COLO829 (cell line): Measurements from ENCODE around the gene SCD.

Experiments
- DNase-seq: peaks from one replicate; pipeline ENCODE4 v3.0.0; 2012; ENCODE audit warnings: low spot score

The SCD gene

DNA sequence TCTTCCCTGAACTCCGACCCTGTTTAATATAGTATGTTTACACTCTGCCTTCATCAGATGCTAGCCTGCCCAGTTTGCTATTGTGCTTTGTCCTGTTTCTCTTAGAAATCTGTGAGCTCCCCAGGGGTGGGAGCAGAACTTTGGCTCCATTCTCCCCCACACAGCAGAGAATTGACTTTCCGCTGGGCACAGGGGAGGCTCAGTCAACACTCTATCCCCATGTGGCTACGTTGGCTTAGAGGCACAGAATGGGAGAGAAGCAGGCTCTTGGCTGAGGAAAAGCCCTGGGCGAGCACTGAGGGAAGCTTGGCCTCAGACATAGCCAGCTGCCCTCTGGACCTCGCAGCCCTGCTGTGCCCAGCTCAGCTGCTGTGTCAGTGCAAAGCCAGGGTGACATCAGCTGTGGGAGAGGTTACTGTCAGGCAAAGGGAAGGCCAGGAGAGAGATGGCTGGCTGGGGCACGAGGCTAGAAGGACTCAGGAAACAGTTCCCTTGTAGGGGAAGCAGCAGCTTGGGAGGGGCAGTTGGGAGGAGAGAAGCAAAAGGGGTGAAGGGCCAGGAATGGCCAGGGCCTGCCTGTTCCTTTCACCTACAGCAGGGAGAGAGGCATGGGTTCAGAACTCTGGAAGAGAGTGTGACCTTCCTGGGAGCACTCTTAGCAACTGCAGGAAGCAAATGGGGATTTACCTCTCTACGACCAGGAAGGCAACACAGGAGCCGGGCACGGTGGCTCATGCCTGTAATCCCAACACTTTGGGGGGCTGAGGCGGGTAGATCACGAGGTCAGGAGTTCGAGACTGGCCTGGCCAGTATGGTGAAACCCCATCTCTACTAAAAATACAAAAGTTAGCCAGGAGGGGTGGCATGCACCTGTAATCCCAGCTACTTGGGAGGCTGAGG lies 5.8 kb upstream of the SCD start:
- no peak for DNase-seq

- peak; percentile 72 for DNase-seq
Measured at GRCh38 chr10:100341953-100342626, 4.9 kb upstream of the SCD start.

DNA sequence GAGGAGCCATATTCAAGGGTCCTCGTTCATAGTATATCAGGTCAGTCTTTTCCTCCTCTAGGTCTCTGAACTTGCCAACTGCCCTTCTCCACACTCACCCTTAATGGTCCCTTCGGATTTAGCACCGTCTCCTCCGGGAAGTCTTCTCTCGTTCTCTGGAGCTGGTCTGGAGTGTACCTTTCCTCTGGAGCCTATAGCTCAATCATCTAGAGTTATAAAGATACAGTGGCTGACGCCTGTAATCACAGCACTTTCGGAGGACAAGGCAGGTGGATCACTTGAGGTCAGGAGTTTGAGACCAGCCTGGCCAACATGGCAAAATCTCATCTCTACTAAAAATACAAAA lies 4.4 kb upstream of the SCD start:
- no peak for DNase-seq

DNA sequence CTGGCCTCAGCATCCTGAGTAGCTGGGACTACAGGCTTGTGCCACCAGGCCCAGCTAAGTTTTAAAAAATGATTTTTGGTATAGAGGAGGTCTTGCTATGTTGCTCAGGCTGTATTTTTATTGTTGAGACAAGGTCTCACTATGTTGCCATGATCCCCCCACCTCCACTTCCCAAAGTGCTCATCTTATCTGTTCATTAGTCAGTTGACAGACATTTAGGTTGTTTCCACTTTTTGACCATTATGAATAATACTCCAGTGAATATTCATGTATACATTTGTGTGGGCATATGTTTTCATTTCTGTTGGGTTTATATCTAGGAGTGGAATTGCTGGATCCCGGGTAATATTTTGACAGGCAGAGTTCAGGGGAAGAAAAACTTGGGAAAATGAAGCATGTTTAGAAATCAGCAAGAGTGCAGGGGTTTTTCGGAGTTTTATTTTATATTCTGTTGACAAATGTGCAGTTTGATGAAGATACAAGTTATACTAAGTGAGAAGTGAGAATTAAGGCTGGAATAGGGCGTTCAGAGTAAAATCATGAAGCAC lies 2.7 kb upstream of the SCD start:
- no peak for DNase-seq

GRCh38 chr10:100345570-100346330 lies 1.3 kb upstream of the SCD start:
- no peak for DNase-seq

DNA sequence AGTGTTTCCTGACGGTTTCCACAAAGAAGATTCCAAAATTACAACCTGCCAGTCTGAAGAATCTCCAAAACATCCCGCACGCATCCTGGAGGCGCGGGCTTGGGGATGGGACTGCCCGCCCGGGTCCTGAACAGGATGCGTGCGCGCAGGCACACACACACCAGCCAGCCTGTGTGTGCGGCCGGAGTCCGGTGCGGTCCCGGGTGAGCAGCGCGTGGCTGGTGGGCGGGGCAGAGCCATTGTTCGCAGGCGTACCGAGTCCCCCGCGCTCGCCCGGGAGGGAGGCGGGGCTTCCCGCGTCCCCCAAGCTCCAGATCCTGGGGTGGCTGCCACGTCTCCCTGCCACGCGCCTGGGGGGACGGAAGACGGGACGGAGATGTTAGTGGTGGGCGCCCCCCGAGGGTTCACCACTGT lies 675 bp upstream of the SCD start:
- DNase-seq = no peak

GRCh38 chr10:100347568-100348195 lies 649 bp downstream of the SCD start:
- DNase-seq = no peak

- no peak for DNase-seq
Measured at GRCh38 chr10:100348389-100348927, 1.4 kb downstream of the SCD start.

DNA sequence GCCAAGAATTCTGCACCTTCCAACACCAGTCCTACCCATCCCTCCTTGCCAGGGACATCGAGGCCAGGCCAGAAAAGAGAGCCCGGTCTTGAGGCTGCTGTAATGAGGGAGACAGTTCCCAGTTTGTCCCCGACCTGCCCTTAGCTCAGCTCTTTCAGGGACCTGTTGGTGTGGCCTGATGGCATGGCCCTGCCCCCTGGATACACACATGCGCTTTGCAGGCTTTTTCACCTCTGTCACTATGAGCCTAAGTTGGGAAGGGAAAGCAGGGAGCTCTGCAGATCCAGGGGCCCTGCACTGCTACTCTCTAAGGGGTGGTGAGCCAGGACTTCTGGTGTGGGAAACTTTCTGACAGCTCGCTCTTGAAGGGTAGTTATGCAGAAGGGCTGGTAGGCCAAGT lies 2.1 kb downstream of the SCD start:
- no peak for DNase-seq

DNA sequence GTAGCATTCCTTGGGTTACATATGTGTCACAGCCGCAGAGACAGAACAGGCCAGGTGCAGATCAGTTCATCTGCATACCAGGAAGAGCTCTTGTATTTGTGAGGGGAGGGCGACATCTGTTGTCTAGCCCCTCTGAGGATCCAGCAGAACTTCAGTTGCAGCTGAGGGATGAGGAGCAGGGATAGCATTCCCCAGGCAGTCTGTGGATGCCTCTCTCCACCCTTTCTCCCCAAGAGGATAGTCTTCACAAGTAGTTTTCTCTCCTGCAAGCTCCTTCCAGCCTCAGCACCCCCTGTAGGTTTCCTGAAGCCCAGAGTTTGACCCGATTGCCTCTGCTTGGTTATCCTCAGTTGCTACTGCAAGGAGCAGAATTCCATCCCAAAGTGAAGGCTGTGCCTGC lies 2.6 kb downstream of the SCD start:
- DNase-seq = no peak

DNA sequence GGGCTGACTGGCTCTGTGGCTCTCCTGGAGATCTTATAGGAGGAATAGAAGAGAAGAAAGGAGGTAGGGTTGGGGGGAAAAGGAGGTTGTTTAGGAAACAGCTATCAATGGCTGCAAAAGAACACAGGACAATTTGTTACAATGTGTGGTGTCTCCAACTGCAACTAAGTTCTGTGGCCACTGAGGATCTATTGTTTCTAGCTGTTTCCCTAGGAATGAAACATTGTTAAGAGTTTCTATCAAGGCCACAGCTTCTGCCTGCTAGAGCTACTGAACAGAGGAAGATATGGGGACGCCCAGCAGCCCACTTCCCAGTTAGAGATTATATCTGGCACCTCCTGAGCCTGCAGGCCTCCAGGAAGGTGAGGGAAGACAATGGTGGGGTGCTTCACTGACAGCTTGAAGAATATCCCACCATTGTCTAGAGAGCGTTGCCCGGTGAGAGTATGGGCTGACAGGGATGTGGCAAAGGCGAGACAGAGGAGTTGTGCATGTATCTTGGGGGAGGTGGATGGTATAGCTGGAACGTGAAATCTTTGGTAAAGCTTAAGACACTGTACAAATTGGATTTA lies 4.0 kb downstream of the SCD start:
- DNase-seq = no peak

DNA sequence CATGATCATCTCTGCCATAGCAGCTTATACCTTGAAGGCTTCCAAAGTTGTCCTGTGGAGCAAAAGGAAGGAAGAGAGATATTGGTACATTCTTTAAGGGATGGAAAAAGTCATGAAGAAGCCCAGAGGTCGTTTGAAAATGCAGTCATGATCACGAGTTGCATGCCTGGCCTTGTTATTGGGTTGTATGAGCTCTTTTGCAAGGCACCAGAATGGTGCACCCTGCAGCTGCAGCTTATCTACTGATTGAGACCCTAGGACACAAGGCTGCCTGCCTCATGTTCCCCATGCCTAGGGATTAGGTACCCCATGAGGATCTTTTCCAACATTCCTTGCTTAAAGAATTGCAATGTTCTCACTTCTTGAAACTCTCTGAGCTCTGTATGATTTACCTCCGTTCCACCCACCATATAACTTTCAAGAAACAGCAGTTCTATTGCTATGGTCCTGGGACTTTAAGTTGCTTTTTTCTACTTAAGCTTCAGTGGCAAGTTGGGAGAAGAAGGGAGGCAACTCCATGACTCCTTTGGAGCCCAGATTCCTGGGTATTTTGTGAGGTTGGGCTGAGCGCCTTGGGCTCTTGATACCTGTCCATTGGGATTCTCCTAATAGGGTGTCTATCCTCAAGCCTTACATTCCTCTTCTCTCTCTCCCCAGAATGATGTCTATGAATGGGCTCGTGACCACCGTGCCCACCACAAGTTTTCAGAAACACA lies 6.9 kb downstream of the SCD start:
- no peak for DNase-seq

- DNase-seq = no peak
Measured at GRCh38 chr10:100355086-100355485, 8.1 kb downstream of the SCD start.

- no peak for DNase-seq
Measured at GRCh38 chr10:100356067-100357017, 9.3 kb downstream of the SCD start.

DNA sequence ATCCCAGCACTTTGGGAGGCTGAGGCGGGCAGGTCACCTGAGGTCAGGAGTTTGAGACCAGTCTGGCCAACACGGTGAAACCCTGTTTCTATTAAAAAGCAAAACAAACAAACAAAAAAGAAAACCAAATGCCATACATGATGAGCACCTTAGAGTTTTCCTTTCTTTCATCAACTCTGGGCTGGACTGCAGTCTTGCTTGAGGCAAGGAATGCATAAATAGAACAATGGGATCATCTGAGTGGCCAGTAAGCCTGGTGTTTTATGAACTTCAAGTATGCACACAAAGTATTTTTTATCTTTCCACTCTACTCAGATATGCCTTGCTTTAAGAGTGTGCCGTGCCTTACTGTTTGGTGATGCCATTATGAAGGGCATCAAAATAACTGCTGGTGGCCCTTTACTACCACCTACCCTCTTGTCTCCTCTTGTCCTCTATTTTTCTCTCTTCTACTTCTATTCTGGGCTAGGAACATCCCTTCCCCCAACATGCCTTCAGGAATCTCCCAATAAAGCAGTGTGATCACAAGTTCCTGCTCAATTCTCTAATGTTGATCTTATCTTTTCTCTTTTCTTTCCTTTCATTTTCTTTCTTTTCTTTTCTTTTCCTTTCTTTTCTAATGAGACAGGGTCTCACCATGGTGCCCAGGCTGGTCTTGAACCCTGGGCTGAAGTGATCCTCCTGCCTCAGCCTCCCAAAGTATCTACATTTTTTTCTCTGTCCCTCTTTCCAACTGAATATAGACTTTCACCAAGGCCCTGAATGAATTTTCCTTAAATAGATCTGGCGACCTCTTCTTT lies 10.2 kb downstream of the SCD start:
- DNase-seq = peak; percentile 37

GRCh38 chr10:100359030-100359432 lies 12.0 kb downstream of the SCD start:
- no peak for DNase-seq

DNA sequence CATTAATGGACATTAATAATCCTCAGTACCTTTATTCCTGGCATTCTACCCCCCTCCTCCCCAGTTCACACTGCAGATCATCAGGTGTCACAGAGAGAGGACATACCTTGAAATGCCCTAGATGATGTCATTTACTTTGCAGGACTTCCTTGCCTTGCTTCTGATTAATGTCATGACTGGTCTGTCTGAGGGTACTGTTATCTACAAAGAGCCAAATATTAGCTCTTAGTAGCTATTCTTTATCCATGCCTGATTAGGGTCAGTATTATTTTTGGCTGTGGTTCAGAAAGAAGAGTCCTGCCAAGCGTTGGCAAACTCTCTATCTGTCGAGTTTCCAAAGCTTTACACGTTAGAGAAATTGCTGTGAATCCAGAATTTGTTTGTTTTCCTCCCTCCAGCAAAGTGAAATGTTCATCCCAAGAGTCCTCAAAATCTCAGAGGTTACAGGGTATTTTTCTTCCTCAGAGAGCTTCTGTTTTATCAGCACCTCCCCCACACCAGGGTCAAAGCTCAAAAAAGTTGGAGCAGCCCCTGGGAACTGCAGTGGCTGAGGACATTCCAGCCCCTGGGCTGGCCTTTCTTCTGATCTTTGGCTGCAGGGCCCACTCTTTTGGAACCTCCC lies 12.6 kb downstream of the SCD start:
- DNase-seq = no peak

GRCh38 chr10:100360234-100360633 lies 13.2 kb downstream of the SCD start:
- no peak for DNase-seq
